ENCODE data around the gene SUFU.

DNA sequence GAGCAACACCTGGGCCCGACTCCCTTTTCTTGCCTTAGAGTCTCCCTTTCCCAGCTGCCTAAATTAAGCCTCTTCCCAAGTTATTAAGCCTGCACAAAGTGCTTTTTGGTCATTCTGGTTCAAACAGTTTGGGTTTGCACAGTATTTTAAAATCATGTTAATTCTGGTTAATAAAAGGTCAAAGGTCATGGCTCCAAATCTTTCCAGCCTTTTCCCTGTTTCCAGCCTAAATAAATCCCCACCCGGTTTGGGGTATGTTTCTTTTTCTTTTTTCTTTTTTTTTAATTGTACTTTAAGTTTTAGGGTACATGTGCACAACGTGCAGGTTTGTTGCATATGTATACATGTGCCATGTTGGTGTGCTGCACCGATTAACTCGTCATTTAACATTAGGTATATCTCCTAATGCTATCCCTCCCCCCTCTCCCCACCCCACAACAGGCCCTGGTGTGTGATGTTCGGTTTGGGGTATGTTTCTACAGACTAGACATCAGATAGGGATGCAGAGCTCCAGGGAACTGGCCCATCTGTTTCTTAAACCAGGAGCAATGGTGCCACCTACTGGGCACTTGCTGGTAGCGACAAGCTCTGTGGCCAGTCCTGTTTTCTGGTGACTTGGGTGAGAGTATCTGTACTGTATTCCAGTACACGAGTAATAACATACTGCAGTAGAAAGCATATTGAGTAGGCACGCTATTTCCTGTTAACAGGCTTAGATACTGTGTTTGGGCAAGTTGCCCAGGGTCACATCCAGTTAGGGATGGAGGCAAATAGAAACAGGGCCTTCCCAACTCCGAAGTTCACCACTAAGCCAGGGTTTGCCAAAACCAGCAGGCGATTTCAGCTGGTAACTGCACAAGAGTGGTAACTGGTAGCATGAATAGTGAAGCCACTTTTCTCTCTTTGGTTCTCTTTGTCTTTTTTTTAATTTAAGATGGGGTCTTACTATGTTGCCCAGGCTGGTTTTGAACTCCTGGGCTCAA lies 80.0 kb downstream of the SUFU start:
- no peak for TF ChIP-seq POLR2A (IDR thresholded peaks at IDR 0.05; ENCODE audit: low read depth, low read length)
- TF ChIP-seq POLR2AphosphoS5 (IDR thresholded peaks at IDR 0.05; ENCODE audit: low read depth, low read length) = no peak
- no peak for TF ChIP-seq TAF1 (IDR thresholded peaks at IDR 0.05; ENCODE audit: borderline replicate concordance, low read depth, low read length)
